Esophagus muscularis mucosa (tissue), 4 donors: ENCODE measurements around the gene PLPPR1.

Experiments
- EP300 ChIP-seq: sonication (generic); formaldehyde crosslinking; IDR thresholded peaks from one replicate; pipeline ENCODE4 v1.6.1; 2017; ENCODE audit warnings: antibody characterized with exemption
- POLR2A ChIP-seq: fragments of 450-650 bp; IDR thresholded peaks from one replicate; pipeline ENCODE4 v1.6.1; 2017; ENCODE audit warnings: antibody characterized with exemption, moderate library complexity, mild to moderate bottlenecking, low read depth
- POLR2AphosphoS5 ChIP-seq, 2 donors: sonication (generic); formaldehyde crosslinking; IDR thresholded peaks; one replicate each; pipeline ENCODE4 v1.6.1; 2017; ENCODE audit warnings: antibody characterized with exemption in 2 of 2
- TF ChIP-seq, protein P1 (sequence below), 3 experiments: fragments of 200-600 bp in 2 of 3; fragments of 450-650 bp in 1 of 3; sonication (generic) in 2 of 3; IDR thresholded peaks; one replicate each; pipeline ENCODE4 v1.5.1; 2017 to 2019; ENCODE audit warnings: antibody characterized with exemption in 3 of 3, mild to moderate bottlenecking in 2 of 3, moderate library complexity in 1 of 3

DNA sequence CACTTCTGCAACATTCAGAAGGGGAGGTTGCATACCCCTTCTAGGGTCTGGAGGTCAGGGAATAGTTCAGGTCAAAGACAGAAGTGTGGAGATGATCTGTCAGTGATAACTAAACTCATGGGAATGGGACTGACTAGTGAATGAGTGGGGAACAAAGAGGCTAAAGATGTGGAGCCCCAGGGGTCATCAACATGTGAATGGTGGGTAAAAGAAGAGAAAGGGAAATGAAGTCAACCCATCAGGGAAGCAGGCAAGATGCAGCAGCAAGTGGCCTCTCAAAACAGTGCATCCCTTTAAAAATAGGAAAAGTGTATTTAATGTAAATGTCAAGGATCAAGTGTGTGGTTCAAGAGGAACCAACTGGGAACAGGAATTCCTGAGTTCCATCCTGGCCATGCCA, 69.9 kb downstream of the PLPPR1 start:
- TF ChIP-seq POLR2A (no peak), EP300 (no peak), POLR2AphosphoS5 (IDR thresholded peaks at IDR 0.05) (no peak)
- TF ChIP-seq, protein P1, sequence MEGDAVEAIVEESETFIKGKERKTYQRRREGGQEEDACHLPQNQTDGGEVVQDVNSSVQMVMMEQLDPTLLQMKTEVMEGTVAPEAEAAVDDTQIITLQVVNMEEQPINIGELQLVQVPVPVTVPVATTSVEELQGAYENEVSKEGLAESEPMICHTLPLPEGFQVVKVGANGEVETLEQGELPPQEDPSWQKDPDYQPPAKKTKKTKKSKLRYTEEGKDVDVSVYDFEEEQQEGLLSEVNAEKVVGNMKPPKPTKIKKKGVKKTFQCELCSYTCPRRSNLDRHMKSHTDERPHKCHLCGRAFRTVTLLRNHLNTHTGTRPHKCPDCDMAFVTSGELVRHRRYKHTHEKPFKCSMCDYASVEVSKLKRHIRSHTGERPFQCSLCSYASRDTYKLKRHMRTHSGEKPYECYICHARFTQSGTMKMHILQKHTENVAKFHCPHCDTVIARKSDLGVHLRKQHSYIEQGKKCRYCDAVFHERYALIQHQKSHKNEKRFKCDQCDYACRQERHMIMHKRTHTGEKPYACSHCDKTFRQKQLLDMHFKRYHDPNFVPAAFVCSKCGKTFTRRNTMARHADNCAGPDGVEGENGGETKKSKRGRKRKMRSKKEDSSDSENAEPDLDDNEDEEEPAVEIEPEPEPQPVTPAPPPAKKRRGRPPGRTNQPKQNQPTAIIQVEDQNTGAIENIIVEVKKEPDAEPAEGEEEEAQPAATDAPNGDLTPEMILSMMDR (IDR thresholded peaks at IDR 0.05) = no peak
